SU-DHL-6 (cell line): ENCODE data around the gene SPEF2.

ENCODE experiments used
- CTCF ChIP-seq: fragments of 200-600 bp; sonication (generic); IDR thresholded peaks from one replicate; pipeline ENCODE4 v1.5.1; 2017; ENCODE audit warnings: antibody characterized with exemption, mild to moderate bottlenecking, low read length, moderate library complexity; ENCODE audit not compliant: insufficient read depth, poor library complexity, severe bottlenecking
- EZH2phosphoT487 ChIP-seq: fragments of 200-600 bp; sonication (generic), shearing (Covaris generic); conservative IDR thresholded peaks from 2 replicates; pipeline ENCODE4 v1.6.1; 2018; ENCODE audit warnings: mild to moderate bottlenecking, antibody characterized with exemption, low read length, moderate library complexity, mixed read lengths

GRCh38 chr5:35679357-35679756, 61.7 kb downstream of the SPEF2 start:
- TF ChIP-seq CTCF (no peak), EZH2phosphoT487 (no peak)
